Stimulated activated CD4-positive, alpha-beta T cell treated with anti-CD3 and anti-CD28 coated beads, Interleukin-2, amount 100 ng/mL, for 48 hours (primary cell): ENCODE results near the gene TEP1.
A peak's percentile ranks its signal among the peaks of the same experiment; 100 is the strongest.

Experiments
- DNase-seq, 2 donors: peaks; one replicate each; pipeline ENCODE4 v3.0.0-alpha.2; 2020

The TEP1 gene

GRCh38 chr14:20429801-20430669 is 16.7 kb upstream of the TEP1 start:
- DNase-seq = no peak

DNA sequence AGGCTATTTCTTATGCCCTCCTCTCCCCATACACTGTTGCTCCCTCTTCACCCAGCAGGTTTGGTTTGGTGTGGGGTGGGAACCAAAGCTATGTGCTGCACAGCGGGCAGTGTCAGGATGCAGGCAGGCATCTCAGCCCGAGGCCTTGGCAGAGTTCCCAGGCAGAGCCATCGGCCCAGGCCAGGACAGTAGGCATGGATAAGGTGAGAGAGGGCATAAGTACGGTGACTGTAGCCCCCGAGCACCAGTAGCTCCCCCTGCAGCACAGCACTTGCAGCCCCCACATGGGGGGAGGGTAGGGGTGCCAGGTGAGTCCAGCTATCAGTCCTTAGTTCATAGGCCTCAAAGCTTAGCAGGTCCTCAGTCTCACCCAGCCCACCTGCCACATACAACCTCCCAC is 15.5 kb upstream of the TEP1 start:
- DNase-seq = no peak

DNA sequence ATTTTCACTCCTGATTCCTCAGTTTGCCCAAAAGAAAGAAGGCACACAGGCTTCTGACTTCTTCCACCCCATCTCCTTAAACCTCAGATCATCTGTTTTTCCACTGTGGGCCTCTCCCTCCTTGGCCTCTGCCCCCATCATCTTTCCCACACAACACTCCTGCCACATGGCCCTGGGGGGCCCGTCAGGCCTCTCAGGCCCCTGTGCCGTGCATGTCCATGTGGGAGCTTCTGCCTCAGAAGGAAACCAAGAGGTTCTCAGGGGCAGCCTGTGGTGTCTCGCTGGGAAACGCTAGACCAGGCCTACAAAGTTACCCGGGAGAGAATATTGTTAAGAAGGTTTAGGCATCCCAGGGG is 14.7 kb upstream of the TEP1 start:
- no peak for DNase-seq

GRCh38 chr14:20427231-20428009 is 14.1 kb upstream of the TEP1 start:
- no peak for DNase-seq

GRCh38 chr14:20424851-20425250 is 11.6 kb upstream of the TEP1 start:
- no peak for DNase-seq

DNA sequence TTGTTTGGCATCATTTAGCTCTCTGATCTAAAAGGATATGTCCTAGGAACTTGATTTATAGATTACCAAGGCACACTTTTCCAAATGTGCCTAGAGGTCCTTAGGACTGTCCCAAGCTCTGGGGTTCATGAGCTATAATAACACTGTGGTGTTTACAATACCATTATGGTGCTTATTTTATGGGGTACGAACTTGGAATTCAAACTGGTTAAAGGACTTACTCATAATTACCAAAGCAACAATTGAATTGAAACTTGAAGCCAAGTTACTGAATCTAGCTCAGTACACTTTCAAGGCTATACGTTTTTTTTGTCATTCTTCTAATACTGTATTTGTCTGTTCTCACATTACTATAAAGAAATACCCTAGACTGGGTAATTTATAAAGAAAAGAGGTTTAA is 9.6 kb upstream of the TEP1 start:
- DNase-seq = no peak

DNA sequence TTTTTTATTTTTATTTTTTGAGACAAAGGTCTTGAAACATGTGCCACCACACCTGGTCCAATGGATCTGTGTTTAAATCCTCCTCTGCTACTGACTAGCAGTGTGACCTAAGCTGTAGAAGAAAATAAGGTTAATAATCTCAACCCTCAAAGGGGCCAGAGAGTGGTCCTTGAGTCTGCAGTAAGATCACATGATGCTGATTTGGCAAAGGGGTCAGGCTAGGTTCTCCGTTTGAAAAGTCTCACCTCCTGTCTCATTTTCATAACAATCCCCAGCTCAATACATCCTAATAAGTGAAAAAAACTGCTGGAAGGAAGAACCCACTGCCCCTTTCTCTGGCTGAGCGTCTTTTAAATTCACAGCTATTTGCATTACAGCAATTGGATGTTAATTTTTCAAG is 8.0 kb upstream of the TEP1 start:
- no peak for DNase-seq

- DNase-seq = no peak
Observed at GRCh38 chr14:20419419-20419818, 6.1 kb upstream of the TEP1 start.

DNA sequence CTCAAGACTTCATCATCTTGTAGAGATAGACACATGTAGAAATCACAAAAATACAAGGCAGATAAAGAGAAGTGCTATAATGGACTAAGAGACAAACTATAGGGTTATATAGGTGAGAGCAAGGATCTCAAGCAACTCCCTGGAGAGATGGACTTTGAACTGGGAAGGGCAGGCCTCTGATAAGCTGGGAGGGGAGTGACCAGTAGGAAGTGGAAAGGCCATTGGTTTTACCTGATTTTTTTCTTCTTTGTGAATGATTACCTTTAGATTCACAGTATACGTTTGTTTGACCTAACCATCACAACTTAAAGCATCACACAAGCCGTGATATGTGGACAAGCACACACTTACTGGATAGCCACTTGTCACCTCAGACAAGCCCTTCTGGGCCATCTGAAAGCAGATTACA is 5.2 kb upstream of the TEP1 start:
- DNase-seq = no peak

DNA sequence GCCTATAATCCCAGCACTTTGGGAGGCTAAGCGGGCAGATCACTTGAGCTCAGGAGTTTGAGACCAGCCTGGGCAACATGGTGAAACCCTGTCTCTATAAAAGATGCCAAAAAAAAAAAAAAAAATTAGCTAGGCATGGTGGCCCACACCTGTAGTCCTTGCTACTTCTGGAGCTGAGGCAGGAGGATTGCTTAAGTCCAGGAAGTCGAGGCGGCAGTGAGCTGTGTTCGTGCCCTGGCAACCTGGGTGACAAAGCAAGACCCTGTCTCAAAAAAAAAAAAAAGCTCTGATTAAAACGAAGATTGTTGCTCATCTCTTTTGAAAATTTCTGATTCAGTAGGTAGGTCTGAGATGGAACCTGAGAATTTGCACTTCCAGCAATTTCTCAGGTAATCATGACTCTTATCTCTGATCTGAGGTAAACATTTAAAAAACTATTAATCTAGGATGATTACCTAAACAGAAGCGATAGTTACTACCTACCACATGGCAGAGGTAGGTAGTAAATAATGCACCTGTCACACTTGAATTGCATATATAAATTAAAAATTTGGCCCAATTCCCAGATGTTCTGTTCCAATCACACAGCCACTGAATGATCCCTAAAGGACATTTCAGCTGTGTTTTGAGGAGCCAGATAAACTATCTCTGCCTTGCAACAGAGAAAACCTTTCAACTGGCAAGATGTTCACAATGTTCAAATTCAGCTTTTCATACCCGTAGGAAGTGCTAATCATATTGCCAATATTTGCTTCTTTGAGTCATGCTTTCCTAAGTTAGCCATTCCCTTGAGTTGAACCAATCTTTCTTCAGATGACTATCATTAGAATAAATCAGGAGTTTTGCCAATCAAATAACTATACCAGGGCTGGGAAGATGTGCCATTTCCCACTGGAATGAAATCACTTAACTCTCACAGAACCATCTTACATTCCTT is 4.2 kb upstream of the TEP1 start:
- DNase-seq = no peak

- DNase-seq = no peak
Observed at GRCh38 chr14:20416223-20416622, 2.9 kb upstream of the TEP1 start.

- peak in 1 of 2 donors; percentile 24 for DNase-seq
Observed at GRCh38 chr14:20415782-20416206, 2.5 kb upstream of the TEP1 start.

GRCh38 chr14:20413744-20414082 is 412 bp upstream of the TEP1 start:
- DNase-seq = peak in 1 of 2 donors; percentile 17

DNA sequence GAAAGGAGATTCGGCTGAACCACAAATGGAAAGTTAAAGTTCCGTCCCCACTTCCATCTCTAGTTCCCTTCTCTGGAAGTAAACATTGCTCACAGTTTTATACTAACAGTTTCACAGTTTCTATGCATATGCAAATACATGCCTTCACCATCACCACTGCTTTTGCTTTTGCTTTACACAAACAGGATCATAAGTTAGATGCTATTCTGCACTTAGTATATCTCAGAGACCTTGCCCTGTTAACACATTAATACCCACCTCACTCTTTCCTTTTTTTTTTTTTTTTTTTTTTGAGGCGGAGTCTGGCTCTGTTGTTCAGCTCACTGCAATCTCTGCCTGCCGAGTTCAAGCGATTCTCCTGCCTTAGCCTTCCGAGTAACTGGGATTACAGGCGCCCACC is 890 bp downstream of the TEP1 start:
- DNase-seq = no peak

GRCh38 chr14:20409226-20409625 is 4.1 kb downstream of the TEP1 start:
- DNase-seq = no peak

DNA sequence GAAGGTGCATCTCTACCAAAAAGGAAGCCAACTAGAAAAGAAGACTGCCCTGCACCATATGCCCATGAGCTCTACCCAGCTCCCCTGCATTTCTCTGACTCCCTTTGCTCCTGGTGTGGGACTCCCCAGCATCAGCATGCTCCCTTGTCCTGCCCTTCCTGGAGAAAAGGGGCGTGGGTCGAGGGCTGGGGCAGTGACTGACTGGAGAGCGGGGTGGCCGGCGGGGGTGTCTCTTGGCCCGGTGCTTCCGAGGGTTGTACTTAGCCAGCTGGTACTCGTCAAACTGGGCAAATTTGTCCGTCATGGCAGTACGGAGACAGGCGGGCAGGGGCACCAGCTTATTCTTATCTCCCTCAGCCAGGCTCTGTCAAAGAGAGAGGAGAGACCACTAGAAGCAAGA is 9.8 kb downstream of the TEP1 start:
- no peak for DNase-seq

GRCh38 chr14:20400965-20401593 is 12.2 kb downstream of the TEP1 start:
- peak in 1 of 2 donors; percentile 10 for DNase-seq

- DNase-seq = no peak
Observed at GRCh38 chr14:20400589-20400964, 12.7 kb downstream of the TEP1 start.

GRCh38 chr14:20397511-20397910 is 15.8 kb downstream of the TEP1 start:
- DNase-seq = no peak

DNA sequence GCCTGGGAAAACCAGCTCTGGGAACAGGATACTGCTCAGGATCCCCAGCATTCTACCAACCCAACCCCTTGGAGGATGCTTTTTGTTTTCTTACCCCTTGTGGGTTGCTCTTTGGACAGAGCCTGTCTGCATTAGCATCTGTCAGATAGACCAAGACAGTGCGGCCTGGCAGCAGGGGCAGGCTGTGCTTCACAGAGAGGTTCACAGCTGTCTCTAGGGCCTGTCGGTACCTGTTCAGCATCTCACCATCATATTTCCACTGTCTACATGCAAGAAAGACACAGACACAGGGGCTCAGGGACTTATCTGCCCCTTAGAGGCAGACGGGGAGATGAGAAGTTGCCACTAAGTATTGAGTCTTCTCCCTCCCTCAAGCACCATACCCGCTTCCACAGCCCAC is 21.8 kb downstream of the TEP1 start:
- no peak for DNase-seq

GRCh38 chr14:20388159-20388558 is 25.1 kb downstream of the TEP1 start:
- DNase-seq = no peak

DNA sequence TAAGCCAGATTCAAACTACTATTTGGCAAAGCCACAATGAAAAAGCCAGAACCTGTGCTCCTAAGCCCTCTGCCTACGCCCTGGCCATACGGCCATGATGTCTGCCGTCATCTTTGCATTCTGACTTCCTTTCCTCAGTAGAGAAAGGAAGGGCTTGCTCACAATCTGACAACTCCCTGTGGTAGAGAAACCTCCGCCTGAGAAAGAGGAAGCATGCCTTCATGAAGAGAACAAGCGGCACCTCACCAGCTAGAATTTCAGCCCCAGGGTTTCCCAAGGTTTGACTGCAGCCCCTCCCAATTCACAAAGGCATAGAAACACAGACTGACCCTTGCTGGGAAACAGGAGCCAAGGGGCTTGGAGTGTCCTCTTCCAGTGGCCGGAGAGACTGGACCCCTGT is 25.7 kb downstream of the TEP1 start:
- DNase-seq = no peak
